Measurements from ENCODE around the gene KIF13A.
"Not testable (repeated sequence)": the region's sequence is repeated elsewhere in the genome, so short reads cannot be mapped to it uniquely, and the experiment has no call there.

The KIF13A gene

GRCh38 chr6:17847203-17847760, 140.2 kb downstream of the KIF13A start:
- Histone ChIP-seq H3K4me3 (ENCODE audit: low read depth in 1 of 2, low read length in 2 of 2) (no peak overlapping the region), H3K27ac (ENCODE audit: low read depth, low read length) (no peak overlapping the region), H3K36me3 (ENCODE audit: insufficient read depth, low read length) (peaks cover 40% of the 10 kb centered on the region), H3K9me3 (ENCODE audit: low read length) (no peaks in the 10 kb centered on the region), H3K4me1 (ENCODE audit: insufficient read depth, low read length) (peaks cover 16% of the 10 kb centered on the region), H3K27me3 (ENCODE audit: control insufficient read depth in 1 of 2, insufficient read depth in 2 of 2, low read length in 2 of 2) (no peaks in the 10 kb centered on the region), H3K9ac (ENCODE audit: low read length) (no peak overlapping the region)

- Histone ChIP-seq H3K4me3 (ENCODE audit: low read depth in 1 of 2, low read length in 2 of 2) (no peak overlapping the region), H3K9ac (ENCODE audit: low read length) (no peak overlapping the region), H3K9me3 (ENCODE audit: low read length) (no peaks in the 10 kb centered on the region), H3K27me3 (ENCODE audit: control insufficient read depth in 1 of 2, insufficient read depth in 2 of 2, low read length in 2 of 2) (no peaks in the 10 kb centered on the region), H3K36me3 (ENCODE audit: insufficient read depth, low read length) (peaks cover 40% of the 10 kb centered on the region), H3K27ac (ENCODE audit: low read depth, low read length) (no peak overlapping the region), H3K4me1 (ENCODE audit: insufficient read depth, low read length) (peaks cover 11% of the 10 kb centered on the region)
These were observed 140.7 kb downstream of the KIF13A start for GRCh38 chr6:17846762-17847161.

- no peak overlapping the region for H3K9ac ChIP-seq (ENCODE audit: low read length)
- H3K4me3 ChIP-seq (ENCODE audit: low read depth in 1 of 2, low read length in 2 of 2) = no peak overlapping the region
- no peaks in the 10 kb centered on the region for H3K27me3 ChIP-seq (ENCODE audit: control insufficient read depth in 1 of 2, insufficient read depth in 2 of 2, low read length in 2 of 2)
- H3K36me3 ChIP-seq (ENCODE audit: insufficient read depth, low read length) = peaks cover 32% of the 10 kb centered on the region
- H3K27ac ChIP-seq (ENCODE audit: low read depth, low read length) = no peak overlapping the region
- no peaks in the 10 kb centered on the region for H3K9me3 ChIP-seq (ENCODE audit: low read length)
- H3K4me1 ChIP-seq (ENCODE audit: insufficient read depth, low read length) = no peaks in the 10 kb centered on the region
These were observed 141.8 kb downstream of the KIF13A start for GRCh38 chr6:17845598-17845997.

- not testable (repeated sequence) for H3K27me3 ChIP-seq (ENCODE audit: control insufficient read depth in 1 of 2, insufficient read depth in 2 of 2, low read length in 2 of 2); H3K4me3 ChIP-seq (ENCODE audit: low read depth in 1 of 2, low read length in 2 of 2); H3K27ac ChIP-seq (ENCODE audit: low read depth, low read length); H3K9ac ChIP-seq (ENCODE audit: low read length); H3K9me3 ChIP-seq (ENCODE audit: low read length); H3K4me1 ChIP-seq (ENCODE audit: insufficient read depth, low read length)
- peaks cover 26% of the 10 kb centered on the region for H3K36me3 ChIP-seq (ENCODE audit: insufficient read depth, low read length)
These were observed 142.5 kb downstream of the KIF13A start for GRCh38 chr6:17844967-17845366.

GRCh38 chr6:17842934-17843821, 144.3 kb downstream of the KIF13A start:
- Histone ChIP-seq H3K9me3 (ENCODE audit: low read length) (no peaks in the 10 kb centered on the region), H3K27me3 (ENCODE audit: control insufficient read depth in 1 of 2, insufficient read depth in 2 of 2, low read length in 2 of 2) (no peaks in the 10 kb centered on the region), H3K9ac (ENCODE audit: low read length) (no peak overlapping the region), H3K36me3 (ENCODE audit: insufficient read depth, low read length) (peaks cover 8% of the 10 kb centered on the region), H3K4me3 (ENCODE audit: low read depth in 1 of 2, low read length in 2 of 2) (no peak overlapping the region), H3K4me1 (ENCODE audit: insufficient read depth, low read length) (no peaks in the 10 kb centered on the region), H3K27ac (ENCODE audit: low read depth, low read length) (no peak overlapping the region)

GRCh38 chr6:17842014-17842776, 145.2 kb downstream of the KIF13A start:
- Histone ChIP-seq H3K27ac (ENCODE audit: low read depth, low read length) (no peak overlapping the region), H3K9me3 (ENCODE audit: low read length) (no peaks in the 10 kb centered on the region)

GRCh38 chr6:17839513-17840223, 147.8 kb downstream of the KIF13A start:
- Histone ChIP-seq H3K36me3 (ENCODE audit: insufficient read depth, low read length) (peaks cover 19% of the 10 kb centered on the region), H3K4me1 (ENCODE audit: insufficient read depth, low read length) (no peaks in the 10 kb centered on the region), H3K27ac (ENCODE audit: low read depth, low read length) (no peak overlapping the region), H3K4me3 (ENCODE audit: low read depth in 1 of 2, low read length in 2 of 2) (no peak overlapping the region), H3K9me3 (ENCODE audit: low read length) (no peaks in the 10 kb centered on the region), H3K27me3 (ENCODE audit: control insufficient read depth in 1 of 2, insufficient read depth in 2 of 2, low read length in 2 of 2) (no peaks in the 10 kb centered on the region), H3K9ac (ENCODE audit: low read length) (no peak overlapping the region)

More at GRCh38 chr6:17842014-17842776, 145.2 kb downstream of the KIF13A start:
- no peaks in the 10 kb centered on the region for H3K4me1 ChIP-seq (ENCODE audit: insufficient read depth, low read length)
- H3K36me3 ChIP-seq (ENCODE audit: insufficient read depth, low read length) = peaks cover 9% of the 10 kb centered on the region
- H3K9ac ChIP-seq (ENCODE audit: low read length) = no peak overlapping the region
- H3K27me3 ChIP-seq (ENCODE audit: control insufficient read depth in 1 of 2, insufficient read depth in 2 of 2, low read length in 2 of 2) = no peaks in the 10 kb centered on the region
- no peak overlapping the region for H3K4me3 ChIP-seq (ENCODE audit: low read depth in 1 of 2, low read length in 2 of 2)

- no peak overlapping the region for H3K9ac ChIP-seq (ENCODE audit: low read length)
- H3K4me1 ChIP-seq (ENCODE audit: insufficient read depth, low read length) = no peaks in the 10 kb centered on the region
- no peaks in the 10 kb centered on the region for H3K27me3 ChIP-seq (ENCODE audit: control insufficient read depth in 1 of 2, insufficient read depth in 2 of 2, low read length in 2 of 2)
- H3K4me3 ChIP-seq (ENCODE audit: low read depth in 1 of 2, low read length in 2 of 2) = no peak overlapping the region
- H3K9me3 ChIP-seq (ENCODE audit: low read length) = no peaks in the 10 kb centered on the region
- H3K27ac ChIP-seq (ENCODE audit: low read depth, low read length) = no peak overlapping the region
- peaks cover 26% of the 10 kb centered on the region for H3K36me3 ChIP-seq (ENCODE audit: insufficient read depth, low read length)
These were observed 151.1 kb downstream of the KIF13A start for GRCh38 chr6:17836293-17836692.

- Histone ChIP-seq H3K27ac (ENCODE audit: low read depth, low read length) (no peak overlapping the region), H3K27me3 (ENCODE audit: control insufficient read depth in 1 of 2, insufficient read depth in 2 of 2, low read length in 2 of 2) (no peaks in the 10 kb centered on the region), H3K4me3 (ENCODE audit: low read depth in 1 of 2, low read length in 2 of 2) (no peak overlapping the region), H3K9ac (ENCODE audit: low read length) (no peak overlapping the region), H3K4me1 (ENCODE audit: insufficient read depth, low read length) (no peaks in the 10 kb centered on the region), H3K36me3 (ENCODE audit: insufficient read depth, low read length) (peaks cover 31% of the 10 kb centered on the region), H3K9me3 (ENCODE audit: low read length) (no peaks in the 10 kb centered on the region)
These were observed 151.7 kb downstream of the KIF13A start for GRCh38 chr6:17835784-17836183.

GRCh38 chr6:17831135-17831534, 156.3 kb downstream of the KIF13A start:
- H3K4me1 ChIP-seq (ENCODE audit: insufficient read depth, low read length) = no peaks in the 10 kb centered on the region
- no peak overlapping the region for H3K9ac ChIP-seq (ENCODE audit: low read length)
- H3K9me3 ChIP-seq (ENCODE audit: low read length) = no peaks in the 10 kb centered on the region
- H3K4me3 ChIP-seq (ENCODE audit: low read depth in 1 of 2, low read length in 2 of 2) = no peak overlapping the region
- peaks cover 59% of the 10 kb centered on the region for H3K36me3 ChIP-seq (ENCODE audit: insufficient read depth, low read length)
- H3K27me3 ChIP-seq (ENCODE audit: control insufficient read depth in 1 of 2, insufficient read depth in 2 of 2, low read length in 2 of 2) = no peaks in the 10 kb centered on the region
- H3K27ac ChIP-seq (ENCODE audit: low read depth, low read length) = no peak overlapping the region

- Histone ChIP-seq H3K27ac (ENCODE audit: low read depth, low read length) (no peak overlapping the region), H3K36me3 (ENCODE audit: insufficient read depth, low read length) (peaks cover 63% of the 10 kb centered on the region), H3K9me3 (ENCODE audit: low read length) (no peaks in the 10 kb centered on the region), H3K4me3 (ENCODE audit: low read depth in 1 of 2, low read length in 2 of 2) (no peak overlapping the region), H3K4me1 (ENCODE audit: insufficient read depth, low read length) (no peaks in the 10 kb centered on the region), H3K27me3 (ENCODE audit: control insufficient read depth in 1 of 2, insufficient read depth in 2 of 2, low read length in 2 of 2) (no peaks in the 10 kb centered on the region), H3K9ac (ENCODE audit: low read length) (no peak overlapping the region)
These were observed 157.5 kb downstream of the KIF13A start for GRCh38 chr6:17829905-17830304.
